Fibroblast of peridontal ligament (primary cell): ENCODE data around the gene ATG5.
A peak's percentile ranks its signal among the peaks of the same experiment; 100 is the strongest.
"Not testable (repeated sequence)": the region's sequence is repeated elsewhere in the genome, so short reads cannot be mapped to it uniquely, and the experiment has no call there.

ENCODE experiments used
- DNase-seq: peaks from one replicate; pipeline ENCODE4 v3.0.0-alpha.2; 2010; ENCODE audit errors: extremely low read depth

The ATG5 gene

GRCh38 chr6:106309766-106310373 lies 15.7 kb downstream of the ATG5 start:
- peak; percentile 78 for DNase-seq

- no peak for DNase-seq
These were observed 16.6 kb downstream of the ATG5 start for GRCh38 chr6:106308985-106309384.

- DNase-seq = no peak
These were observed 19.8 kb downstream of the ATG5 start for GRCh38 chr6:106305740-106306139.

- DNase-seq = peak; percentile 83
These were observed 24.6 kb downstream of the ATG5 start for GRCh38 chr6:106300944-106301343.

- DNase-seq = peak; percentile 35
These were observed 25.4 kb downstream of the ATG5 start for GRCh38 chr6:106300020-106300780.

GRCh38 chr6:106293116-106293515 lies 32.4 kb downstream of the ATG5 start:
- DNase-seq = no peak

GRCh38 chr6:106290954-106291353 lies 34.6 kb downstream of the ATG5 start:
- DNase-seq = no peak

- no peak for DNase-seq
These were observed 35.5 kb downstream of the ATG5 start for GRCh38 chr6:106290032-106290431.

GRCh38 chr6:106287215-106287614 lies 38.3 kb downstream of the ATG5 start:
- no peak for DNase-seq

GRCh38 chr6:106286746-106287145 lies 38.8 kb downstream of the ATG5 start:
- DNase-seq = no peak

- DNase-seq = no peak
These were observed 42.1 kb downstream of the ATG5 start for GRCh38 chr6:106283481-106283880.

GRCh38 chr6:106281661-106282060 lies 43.9 kb downstream of the ATG5 start:
- DNase-seq = no peak

GRCh38 chr6:106281088-106281487 lies 44.5 kb downstream of the ATG5 start:
- DNase-seq = no peak

- no peak for DNase-seq
These were observed 46.4 kb downstream of the ATG5 start for GRCh38 chr6:106279179-106279578.

- peak; percentile 45 for DNase-seq
These were observed 49.9 kb downstream of the ATG5 start for GRCh38 chr6:106275692-106276091.

GRCh38 chr6:106273087-106273486 lies 52.5 kb downstream of the ATG5 start:
- no peak for DNase-seq

- no peak for DNase-seq
These were observed 53.3 kb downstream of the ATG5 start for GRCh38 chr6:106272287-106272686.

- no peak for DNase-seq
These were observed 55.1 kb downstream of the ATG5 start for GRCh38 chr6:106270414-106270813.

GRCh38 chr6:106269268-106269919 lies 56.2 kb downstream of the ATG5 start:
- not testable (repeated sequence) for DNase-seq

GRCh38 chr6:106268500-106268899 lies 57.1 kb downstream of the ATG5 start:
- not testable (repeated sequence) for DNase-seq

- DNase-seq = not testable (repeated sequence)
These were observed 61.1 kb downstream of the ATG5 start for GRCh38 chr6:106264433-106264832.

GRCh38 chr6:106259748-106260147 lies 65.8 kb downstream of the ATG5 start:
- not testable (repeated sequence) for DNase-seq

GRCh38 chr6:106258726-106259125 lies 66.8 kb downstream of the ATG5 start:
- DNase-seq = no peak
